Mesothelial cell of epicardium (in vitro differentiated cells): Measurements from ENCODE around the gene RAB11B. TPM values are rescaled to one million over a fixed set of nuclear protein-coding genes. Genes with fewer than 3 reads are reported as not detected.

Experiments used
- DNase-seq, 2 experiments: peaks; one replicate each; pipeline ENCODE4 v3.0.0; 2021; ENCODE audit warnings: low spot score in 2 of 2; ENCODE audit not compliant: unreplicated experiment in 2 of 2
- H3K27ac Mint-ChIP-seq: 2 replicates; pipeline ENCODE4 v1.8.0; 2021; ENCODE audit warnings: mixed read lengths
- H3K27me3 Mint-ChIP-seq: 2 replicates; pipeline ENCODE4 v1.8.0; 2021; ENCODE audit warnings: low read depth, mixed read lengths
- H3K36me3 Mint-ChIP-seq: 2 replicates; pipeline ENCODE4 v1.8.0; 2021; ENCODE audit warnings: mixed read lengths
- H3K4me1 Mint-ChIP-seq: 2 replicates; pipeline ENCODE4 v1.8.0; 2021; ENCODE audit warnings: mixed read lengths
- H3K4me3 Mint-ChIP-seq: 2 replicates; pipeline ENCODE4 v1.8.0; 2021; ENCODE audit warnings: mild to moderate bottlenecking, moderate library complexity, mixed read lengths
- H3K9me3 Mint-ChIP-seq: 2 replicates; pipeline ENCODE4 v1.8.0; 2021; ENCODE audit warnings: mixed read lengths
- CTCF ChIP-seq: fragments of 200-600 bp; sonication (generic); IDR thresholded peaks from one replicate; pipeline ENCODE4 v1.5.0; 2021; ENCODE audit warnings: antibody characterized with exemption; ENCODE audit not compliant: unreplicated experiment
- total RNA-seq: library from RNA; stranded (reverse); gene quantifications from 3 replicates; pipeline ENCODE4 v1.2.1, GENCODE V29; 2021

The RAB11B gene
- total RNA-seq, 1 donor from 2014 or later = 151 TPM

DNA sequence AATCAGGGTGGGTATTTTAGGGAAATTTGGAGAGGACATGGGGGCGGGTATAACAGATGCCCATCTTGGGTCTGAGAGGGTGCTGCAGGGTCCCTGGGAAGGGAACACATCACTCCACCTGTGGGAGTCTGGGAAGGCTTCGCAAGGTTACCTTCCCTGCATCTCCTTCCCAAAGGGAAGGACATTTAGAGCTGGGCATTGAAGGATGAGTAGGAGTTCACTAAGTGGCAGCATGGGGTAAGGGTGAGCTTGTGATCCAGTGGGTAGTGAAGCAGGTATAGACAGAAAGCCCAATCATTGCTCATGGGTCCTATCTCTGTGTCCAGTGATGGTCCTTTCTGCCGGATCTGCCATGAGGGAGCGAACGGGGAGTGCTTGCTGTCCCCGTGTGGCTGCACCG is 36.1 kb downstream of the RAB11B start:
- H3K9me3 Mint-ChIP-seq = no peaks in the 10 kb centered on the region
- H3K36me3 Mint-ChIP-seq = peaks cover 17% of the 10 kb centered on the region
- H3K27ac Mint-ChIP-seq = no peak overlapping the region
- H3K4me3 Mint-ChIP-seq = no peak overlapping the region
- peaks cover 3% of the 10 kb centered on the region for H3K4me1 Mint-ChIP-seq
- no peak for TF ChIP-seq CTCF
- H3K27me3 Mint-ChIP-seq = no peaks in the 10 kb centered on the region
- no peak for DNase-seq

DNA sequence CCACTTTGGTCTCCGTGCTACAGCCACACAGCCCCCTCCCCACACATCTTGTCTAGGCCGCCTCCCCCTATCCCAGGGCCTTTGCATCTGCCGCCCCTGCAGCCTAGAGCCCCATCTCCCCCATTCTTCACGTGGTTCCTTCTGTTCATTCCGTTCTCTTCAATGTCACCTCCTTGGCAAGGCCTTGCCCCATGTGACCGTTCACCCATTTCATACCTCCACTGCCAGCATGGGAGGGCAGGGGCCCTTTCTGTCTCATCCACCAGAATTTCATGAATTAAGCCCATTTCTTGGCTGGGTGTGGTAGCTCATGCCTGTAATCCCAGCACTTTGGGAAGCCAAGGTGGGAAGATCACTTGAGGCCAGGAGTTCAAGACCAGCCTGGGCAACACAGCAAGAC is 38.9 kb downstream of the RAB11B start:
- H3K4me3 Mint-ChIP-seq = no peak overlapping the region
- no peaks in the 10 kb centered on the region for H3K9me3 Mint-ChIP-seq
- peaks cover 16% of the 10 kb centered on the region for H3K36me3 Mint-ChIP-seq
- no peak overlapping the region for H3K27ac Mint-ChIP-seq
- no peaks in the 10 kb centered on the region for H3K27me3 Mint-ChIP-seq
- TF ChIP-seq CTCF = no peak
- DNase-seq = no peak
- peaks cover 1% of the 10 kb centered on the region for H3K4me1 Mint-ChIP-seq

DNA sequence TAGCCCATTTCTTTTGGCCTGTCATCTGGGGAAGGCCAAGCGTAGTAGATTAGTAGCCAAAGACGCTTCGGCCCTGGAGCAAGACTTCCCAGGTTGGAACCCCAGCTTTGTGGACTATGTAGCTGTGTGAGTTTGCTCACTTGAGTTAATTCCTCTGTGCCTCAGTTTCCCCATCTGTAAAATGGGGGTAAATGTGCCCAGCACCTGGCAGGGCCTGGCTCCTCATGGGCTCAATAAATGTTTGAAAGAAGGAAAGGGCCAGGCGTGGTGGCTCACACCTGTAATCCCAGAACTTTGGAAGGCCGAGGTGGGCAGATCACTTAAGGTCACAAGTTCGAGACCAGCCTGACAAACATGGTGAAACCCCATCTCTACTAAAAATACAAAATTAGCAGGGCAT is 39.7 kb downstream of the RAB11B start:
- TF ChIP-seq CTCF = no peak
- Mint-ChIP-seq H3K27ac (no peak overlapping the region), H3K27me3 (no peaks in the 10 kb centered on the region), H3K4me1 (no peaks in the 10 kb centered on the region), H3K4me3 (no peak overlapping the region), H3K9me3 (no peaks in the 10 kb centered on the region), H3K36me3 (peaks cover 16% of the 10 kb centered on the region)
- DNase-seq = no peak

- Mint-ChIP-seq H3K27ac (no peak overlapping the region), H3K36me3 (peaks cover 16% of the 10 kb centered on the region), H3K4me1 (no peaks in the 10 kb centered on the region), H3K4me3 (no peak overlapping the region), H3K27me3 (no peaks in the 10 kb centered on the region), H3K9me3 (no peaks in the 10 kb centered on the region)
- DNase-seq = no peak
- TF ChIP-seq CTCF = no peak
Observed at GRCh38 chr19:8430650-8431049, 40.5 kb downstream of the RAB11B start.

GRCh38 chr19:8438236-8438635 is 48.1 kb downstream of the RAB11B start:
- DNase-seq = no peak
- TF ChIP-seq CTCF = no peak
- no peaks in the 10 kb centered on the region for H3K27me3 Mint-ChIP-seq
- no peaks in the 10 kb centered on the region for H3K9me3 Mint-ChIP-seq
- H3K27ac Mint-ChIP-seq = no peak overlapping the region
- no peaks in the 10 kb centered on the region for H3K4me1 Mint-ChIP-seq
- H3K4me3 Mint-ChIP-seq = no peak overlapping the region
- H3K36me3 Mint-ChIP-seq = peaks cover 5% of the 10 kb centered on the region
